ENCODE data around the gene ETV6. TPM values are rescaled to one million over a fixed set of nuclear protein-coding genes. Genes with fewer than 3 reads are reported as not detected.

The ETV6 gene
- total and polyA plus RNA-seq, 8 donors = 5.1 to 31.6 (median 18.2) TPM

- DNase-seq = no peak
- Histone ChIP-seq H3K4me3 (no peak overlapping the region), H3K27me3 (no peaks in the 10 kb centered on the region), H3K27ac (no peak overlapping the region), H3K4me1 (peaks cover 3 to 15% (median 8%) of the 10 kb centered on the region in 3 donors), H3K36me3 (no peaks in the 10 kb centered on the region), H3K9me3 (no peaks in the 10 kb centered on the region)
- ATAC-seq = no peak
- TF ChIP-seq CTCF (IDR thresholded peaks at IDR 0.05) = no peak
- WGBS, 2 donors = 90 to 93% methylated on average over 7 of the region's 7 CpGs
- no peak for FAIRE-seq
- intact Hi-C loops (cut with DNase I) = no loop called here
Observed at GRCh38 chr12:11746940-11747716, 97.7 kb downstream of the ETV6 start.

GRCh38 chr12:11747969-11748368 lies 98.5 kb downstream of the ETV6 start:
- H3K4me3 ChIP-seq = no peak overlapping the region
- ATAC-seq (no peak), DNase-seq (no peak), FAIRE-seq (no peak)
- intact Hi-C loops (cut with DNase I) = no loop called here
- no peaks in the 10 kb centered on the region for H3K27me3 ChIP-seq
- H3K4me1 ChIP-seq = peaks cover 3 to 12% (median 10%) of the 10 kb centered on the region in 3 donors
- no peak for TF ChIP-seq CTCF (IDR thresholded peaks at IDR 0.05)
- no peaks in the 10 kb centered on the region for H3K36me3 ChIP-seq
- 96 to 97% methylated on average over 3 of the region's 3 CpGs for WGBS, 2 donors
- no peaks in the 10 kb centered on the region for H3K9me3 ChIP-seq
- H3K27ac ChIP-seq = no peak overlapping the region

GRCh38 chr12:11748903-11749302 lies 99.4 kb downstream of the ETV6 start:
- intact Hi-C loops (cut with DNase I) = no loop called here
- H3K27me3 ChIP-seq = no peaks in the 10 kb centered on the region
- FAIRE-seq (no peak), DNase-seq (no peak), ATAC-seq (no peak)
- H3K9me3 ChIP-seq = no peaks in the 10 kb centered on the region
- no peak overlapping the region for H3K27ac ChIP-seq
- H3K36me3 ChIP-seq = no peaks in the 10 kb centered on the region
- TF ChIP-seq CTCF (IDR thresholded peaks at IDR 0.05) = no peak
- peaks cover 3 to 14% (median 12%) of the 10 kb centered on the region in 3 donors for H3K4me1 ChIP-seq
- WGBS, 2 donors = 92 to 96% methylated on average over 6 of the region's 6 CpGs
- no peak overlapping the region for H3K4me3 ChIP-seq

- peak overlapping the region in 2 of 4 donors; percentile 35 to 50 for H3K27ac ChIP-seq
- TF ChIP-seq CTCF (IDR thresholded peaks at IDR 0.05) = no peak
- no peaks in the 10 kb centered on the region for H3K27me3 ChIP-seq
- no peaks in the 10 kb centered on the region for H3K9me3 ChIP-seq
- intact Hi-C loops (cut with DNase I) = no loop called here
- FAIRE-seq (no peak), DNase-seq (no peak), ATAC-seq (peak in 2 of 4 donors; percentile 29 to 31)
- no peak overlapping the region for H3K4me3 ChIP-seq
- H3K4me1 ChIP-seq = peaks cover 3 to 14% (median 10%) of the 10 kb centered on the region in 3 donors
- no peaks in the 10 kb centered on the region for H3K36me3 ChIP-seq
- whole genome bisulfite sequencing, 2 donors = 93 to 96% methylated on average over 11 of the region's 11 CpGs
Observed at GRCh38 chr12:11749943-11750690, 100.6 kb downstream of the ETV6 start.
